ENCODE measurements around the gene MSI2. TPM values are rescaled to one million over a fixed set of nuclear protein-coding genes. Genes with fewer than 3 reads are reported as not detected.

MSI2 gene
- total RNA-seq, 2 donors from 2014 or later: 53.1 to 74.0 TPM

- 68% methylated on average over 10 of the region's 10 CpGs for WGBS
- intact Hi-C loops (cut with DNase I): no loop called here
- DNase-seq (ENCODE audit: low spot score): no peak
Observed at GRCh38 chr17:57245786-57246185, 10.5 kb upstream of the MSI2 start.

DNA sequence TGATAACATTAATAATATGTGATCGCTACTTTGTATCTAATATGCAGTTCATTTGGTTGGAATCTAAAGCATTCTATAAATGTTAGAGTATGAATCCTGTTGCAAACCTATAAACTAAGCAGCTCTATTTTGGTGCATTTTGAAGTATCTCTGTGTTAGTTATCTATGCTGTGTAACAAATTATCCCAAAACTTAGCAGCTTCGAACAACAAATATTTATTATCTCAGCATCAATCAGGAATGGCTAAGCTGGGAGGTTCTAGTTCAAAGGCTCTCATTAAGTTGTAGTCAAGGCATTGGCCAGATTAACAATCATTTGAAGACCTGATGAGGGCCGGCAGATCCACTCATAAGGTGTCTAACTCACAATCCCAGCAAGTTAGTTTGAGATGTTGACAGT, 10.1 kb upstream of the MSI2 start:
- WGBS: 94% methylated on average over 3 of the region's 3 CpGs
- Histone ChIP-seq H3K27me3 (replicated peaks; ENCODE audit: insufficient read depth) (no peaks in the 10 kb centered on the region), H3K27ac (no peak overlapping the region), H3K4me1 (replicated peaks) (no peaks in the 10 kb centered on the region), H3K9me3 (no peaks in the 10 kb centered on the region), H3K36me3 (no peaks in the 10 kb centered on the region), H3K4me3 (no peak overlapping the region)
- TF ChIP-seq POLR2A (IDR thresholded peaks at IDR 0.05): no peak
- TF ChIP-seq, protein P1, sequence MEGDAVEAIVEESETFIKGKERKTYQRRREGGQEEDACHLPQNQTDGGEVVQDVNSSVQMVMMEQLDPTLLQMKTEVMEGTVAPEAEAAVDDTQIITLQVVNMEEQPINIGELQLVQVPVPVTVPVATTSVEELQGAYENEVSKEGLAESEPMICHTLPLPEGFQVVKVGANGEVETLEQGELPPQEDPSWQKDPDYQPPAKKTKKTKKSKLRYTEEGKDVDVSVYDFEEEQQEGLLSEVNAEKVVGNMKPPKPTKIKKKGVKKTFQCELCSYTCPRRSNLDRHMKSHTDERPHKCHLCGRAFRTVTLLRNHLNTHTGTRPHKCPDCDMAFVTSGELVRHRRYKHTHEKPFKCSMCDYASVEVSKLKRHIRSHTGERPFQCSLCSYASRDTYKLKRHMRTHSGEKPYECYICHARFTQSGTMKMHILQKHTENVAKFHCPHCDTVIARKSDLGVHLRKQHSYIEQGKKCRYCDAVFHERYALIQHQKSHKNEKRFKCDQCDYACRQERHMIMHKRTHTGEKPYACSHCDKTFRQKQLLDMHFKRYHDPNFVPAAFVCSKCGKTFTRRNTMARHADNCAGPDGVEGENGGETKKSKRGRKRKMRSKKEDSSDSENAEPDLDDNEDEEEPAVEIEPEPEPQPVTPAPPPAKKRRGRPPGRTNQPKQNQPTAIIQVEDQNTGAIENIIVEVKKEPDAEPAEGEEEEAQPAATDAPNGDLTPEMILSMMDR (IDR thresholded peaks at IDR 0.05): no peak
- no peak for TF ChIP-seq POLR2AphosphoS5 (IDR thresholded peaks at IDR 0.05)
- DNase-seq (ENCODE audit: low spot score): no peak
- intact Hi-C loops (cut with DNase I): no loop called here

More at GRCh38 chr17:57245786-57246185, 10.5 kb upstream of the MSI2 start:
- Histone ChIP-seq H3K4me3 (no peak overlapping the region), H3K9me3 (no peaks in the 10 kb centered on the region), H3K36me3 (no peaks in the 10 kb centered on the region), H3K4me1 (replicated peaks) (no peaks in the 10 kb centered on the region), H3K27me3 (replicated peaks; ENCODE audit: insufficient read depth) (no peaks in the 10 kb centered on the region), H3K27ac (no peak overlapping the region)
- no peak for TF ChIP-seq POLR2AphosphoS5 (IDR thresholded peaks at IDR 0.05)

DNA sequence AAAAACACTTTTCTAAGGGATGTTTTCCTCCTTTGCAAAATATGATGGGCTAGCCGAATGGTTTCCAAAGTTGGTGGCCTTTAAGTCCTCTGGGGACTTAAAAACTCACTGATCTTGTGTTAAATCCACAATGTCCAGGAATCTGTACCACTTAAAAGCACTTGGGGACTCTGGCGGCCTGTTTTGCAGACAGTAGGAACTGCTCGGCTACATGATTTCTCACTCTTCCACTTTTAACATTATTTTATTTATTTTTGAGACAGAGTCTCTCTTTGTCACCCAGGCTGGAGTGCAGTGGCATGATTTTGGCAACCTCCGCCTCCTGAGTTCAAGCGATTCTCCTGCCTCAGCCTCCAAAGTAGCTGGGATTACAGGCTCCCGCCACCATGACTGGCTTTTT, 9.1 kb upstream of the MSI2 start:
- H3K36me3 ChIP-seq: no peaks in the 10 kb centered on the region
- H3K27me3 ChIP-seq (replicated peaks; ENCODE audit: insufficient read depth): no peaks in the 10 kb centered on the region
- TF ChIP-seq, protein P1 (IDR thresholded peaks at IDR 0.05): no peak
- TF ChIP-seq POLR2AphosphoS5 (IDR thresholded peaks at IDR 0.05) (no peak), POLR2A (IDR thresholded peaks at IDR 0.05) (no peak)
- intact Hi-C loops (cut with DNase I): no loop called here
- H3K4me3 ChIP-seq: no peak overlapping the region
- no peak overlapping the region for H3K27ac ChIP-seq
- no peak for DNase-seq (ENCODE audit: low spot score)
- no peaks in the 10 kb centered on the region for H3K9me3 ChIP-seq
- 93% methylated on average over 6 of the region's 6 CpGs for WGBS
- no peaks in the 10 kb centered on the region for H3K4me1 ChIP-seq (replicated peaks)

GRCh38 chr17:57247913-57248312, 8.4 kb upstream of the MSI2 start:
- 74% methylated on average over 2 of the region's 2 CpGs for WGBS
- Histone ChIP-seq H3K4me1 (replicated peaks) (no peaks in the 10 kb centered on the region), H3K36me3 (no peaks in the 10 kb centered on the region), H3K27me3 (replicated peaks; ENCODE audit: insufficient read depth) (no peaks in the 10 kb centered on the region), H3K4me3 (no peak overlapping the region), H3K27ac (no peak overlapping the region), H3K9me3 (no peaks in the 10 kb centered on the region)
- no peak for DNase-seq (ENCODE audit: low spot score)
- TF ChIP-seq POLR2AphosphoS5 (IDR thresholded peaks at IDR 0.05) (no peak), POLR2A (IDR thresholded peaks at IDR 0.05) (no peak)
- TF ChIP-seq, protein P1 (IDR thresholded peaks at IDR 0.05): no peak
- intact Hi-C loops (cut with DNase I): no loop called here

DNA sequence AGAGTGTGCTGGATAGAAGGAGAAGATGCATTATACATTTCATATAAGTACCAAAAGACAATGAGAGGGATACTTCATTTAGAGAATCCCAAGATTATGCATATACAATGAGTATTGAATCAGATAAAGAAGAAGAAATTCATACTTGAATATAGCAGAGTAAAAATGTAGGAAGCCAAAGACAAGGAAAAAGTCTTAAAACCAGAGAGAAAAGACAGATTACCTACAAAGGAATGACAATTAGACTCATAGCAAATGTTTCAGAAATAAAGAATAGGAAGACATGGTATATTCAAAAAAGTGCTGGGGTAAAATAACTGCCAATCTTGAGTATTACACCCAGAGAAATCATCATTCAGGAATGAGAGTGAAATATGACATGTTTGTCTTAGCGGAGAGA, 6.8 kb upstream of the MSI2 start:
- Histone ChIP-seq H3K27ac (no peak overlapping the region), H3K9me3 (no peaks in the 10 kb centered on the region), H3K4me3 (no peak overlapping the region), H3K27me3 (replicated peaks; ENCODE audit: insufficient read depth) (no peaks in the 10 kb centered on the region), H3K4me1 (replicated peaks) (no peaks in the 10 kb centered on the region), H3K36me3 (no peaks in the 10 kb centered on the region)
- TF ChIP-seq, protein P1 (IDR thresholded peaks at IDR 0.05): no peak
- TF ChIP-seq POLR2A (IDR thresholded peaks at IDR 0.05): no peak
- TF ChIP-seq POLR2AphosphoS5 (IDR thresholded peaks at IDR 0.05): no peak
- WGBS: 100% methylated on average over 1 of the region's 1 CpG
- intact Hi-C loops (cut with DNase I): no loop called here
- no peak for DNase-seq (ENCODE audit: low spot score)
